HG03108 (cell line): Measurements from ENCODE around the gene IGSF3.

Experiments used
- ATAC-seq: cut with Tn5 transposase; IDR thresholded peaks from one replicate; pipeline ENCODE4 v1.9.1; 2021; ENCODE audit warnings: moderate library complexity; ENCODE audit not compliant: unreplicated experiment

The IGSF3 gene

GRCh38 chr1:116667575-116668105, at the start of gene IGSF3:
Gene IGSF3, minus strand, starts transcription at chr1:116667733. Its CDS starts 1,407 bp downstream, at chr1:116666326.
- no peak for ATAC-seq

GRCh38 chr1:116717318-116717717, 49.8 kb upstream of the IGSF3 start:
- no peak for ATAC-seq

GRCh38 chr1:116716391-116716790, 48.9 kb upstream of the IGSF3 start:
- no peak for ATAC-seq

- ATAC-seq = no peak
These were observed 45.9 kb upstream of the IGSF3 start for GRCh38 chr1:116713474-116713873.

GRCh38 chr1:116712510-116712909, 45.0 kb upstream of the IGSF3 start:
- no peak for ATAC-seq

GRCh38 chr1:116711263-116711840, 43.8 kb upstream of the IGSF3 start:
- ATAC-seq = no peak

- ATAC-seq = no peak
These were observed 43.1 kb upstream of the IGSF3 start for GRCh38 chr1:116710420-116711262.

GRCh38 chr1:116709666-116710167, 42.2 kb upstream of the IGSF3 start:
- no peak for ATAC-seq

GRCh38 chr1:116708255-116708900, 40.8 kb upstream of the IGSF3 start:
- ATAC-seq = no peak

GRCh38 chr1:116706841-116707240, 39.3 kb upstream of the IGSF3 start:
- ATAC-seq = no peak

GRCh38 chr1:116706123-116706522, 38.6 kb upstream of the IGSF3 start:
- no peak for ATAC-seq

- no peak for ATAC-seq
These were observed 36.7 kb upstream of the IGSF3 start for GRCh38 chr1:116704278-116704677.

GRCh38 chr1:116699605-116700004, 32.1 kb upstream of the IGSF3 start:
- ATAC-seq = no peak

GRCh38 chr1:116698244-116698595, 30.7 kb upstream of the IGSF3 start:
- ATAC-seq = no peak

- no peak for ATAC-seq
These were observed 30.2 kb upstream of the IGSF3 start for GRCh38 chr1:116697548-116698243.

- no peak for ATAC-seq
These were observed 27.0 kb upstream of the IGSF3 start for GRCh38 chr1:116694524-116694923.

GRCh38 chr1:116693759-116694480, 26.4 kb upstream of the IGSF3 start:
- no peak for ATAC-seq

GRCh38 chr1:116692879-116693278, 25.3 kb upstream of the IGSF3 start:
- no peak for ATAC-seq

GRCh38 chr1:116690849-116691406, 23.4 kb upstream of the IGSF3 start:
- ATAC-seq = no peak

- no peak for ATAC-seq
These were observed 22.9 kb upstream of the IGSF3 start for GRCh38 chr1:116690396-116690848.
